HepG2 (cell line): Measurements from ENCODE around the gene TCF20. TPM values are rescaled to one million over a fixed set of nuclear protein-coding genes. Genes with fewer than 3 reads are reported as not detected.

Source experiments
- ATAC-seq: fragments of 200-7000 bp; cut with Tn5 transposase; 3 replicates; pipeline ENCODE4 v1.9.1; 2020; ENCODE audit warnings: mild to moderate bottlenecking, moderate library complexity
- BruUV-seq: library from RNA; stranded (reverse); fragments of 400-500 nt; replicated peaks from 2 replicates; lab custom pipeline; 2021; lab: Mats Ljungman, UMichigan
- CTCF ChIA-PET: fragments of 300-600 bp; formaldehyde crosslinking; extraction: SDS; loops from one replicate; lab custom pipeline; 2021; ENCODE audit warnings: low total read pairs, inconsistent platforms, low intra/inter-chr PET ratio; lab: Yijun Ruan, JAX
- POLR2A ChIA-PET: fragments of 350-600 bp; sonication (Branson Sonifier 250); formaldehyde crosslinking; loops from one replicate; lab custom pipeline; 2020; ENCODE audit warnings: antibody characterized with exemption, inconsistent platforms; lab: Yijun Ruan, JAX
- DNase-seq: peaks from one replicate; pipeline ENCODE4 v3.0.0-alpha.2; 2015; ENCODE audit warnings: low spot score
- FAIRE-seq: peaks from 3 replicates; lab custom pipeline; 2011; peaks lifted over from hg19 to GRCh38; lab: Jason Lieb, UNC
- H2AFZ ChIP-seq: one replicate; pipeline ENCODE4 v1.6.1; 2011; ENCODE audit warnings: low read length, inconsistent platforms
- H3K27ac ChIP-seq: fragments of 300-600 bp; 3 replicates; pipeline ENCODE4 v1.8.0; 2011; ENCODE audit warnings: mixed run types, mild to moderate bottlenecking, mixed read lengths, low read length, inconsistent platforms; ENCODE audit not compliant: insufficient read depth; ENCODE audit errors: extremely low read length
- H3K27me3 ChIP-seq, 2 experiments: fragments of 200-600 bp in 1 of 2; 2 replicates in 1 of 2; 3 replicates in 1 of 2; pipeline versions ENCODE4 v1.6.0 to v1.8.0; 2011; ENCODE audit warnings: low read length in 2 of 2, mild to moderate bottlenecking in 2 of 2, moderate library complexity in 2 of 2, inconsistent platforms in 1 of 2; ENCODE audit not compliant: insufficient read depth in 2 of 2, control insufficient read depth in 1 of 2
- H3K36me3 ChIP-seq, 2 experiments: fragments of 200-600 bp in 1 of 2; replicated peaks in 1 of 2; 2 replicates in 1 of 2; 3 replicates in 1 of 2; pipeline versions ENCODE4 v1.5.1 to v1.8.0; 2011; ENCODE audit warnings: low read length in 2 of 2, inconsistent platforms in 1 of 2; ENCODE audit not compliant: insufficient read depth in 2 of 2, control insufficient read depth in 1 of 2
- H3K4me1 ChIP-seq: 2 replicates; pipeline ENCODE4 v1.5.1; 2012; ENCODE audit warnings: low read length, inconsistent platforms; ENCODE audit not compliant: insufficient read depth
- H3K4me2 ChIP-seq: 2 replicates; pipeline ENCODE4 v1.6.0; 2011; ENCODE audit warnings: low read depth, low read length, inconsistent platforms
- H3K4me3 ChIP-seq, 3 experiments: fragments of 200-600 bp in 1 of 3; sonication (generic), shearing (Covaris generic) in 1 of 3; replicated peaks in 1 of 3; 2 replicates each; pipeline ENCODE4 v1.5.1; 2011 to 2016; ENCODE audit warnings: low read length in 3 of 3, inconsistent platforms in 2 of 3, low read depth in 2 of 3, mild to moderate bottlenecking in 2 of 3, control low read depth in 1 of 3, mixed read lengths in 1 of 3; ENCODE audit not compliant: insufficient read depth in 1 of 3
- H3K79me2 ChIP-seq: one replicate; pipeline ENCODE4 v1.6.1; 2011; ENCODE audit warnings: low read length, inconsistent platforms; ENCODE audit not compliant: insufficient read depth
- H3K9ac ChIP-seq: 2 replicates; pipeline ENCODE4 v1.6.0; 2011; ENCODE audit warnings: mild to moderate bottlenecking, low read depth, low read length, inconsistent platforms; ENCODE audit not compliant: insufficient read depth
- H3K9me3 ChIP-seq: 2 replicates; pipeline ENCODE4 v1.5.1; 2012; ENCODE audit warnings: mild to moderate bottlenecking, low read length
- H4K20me1 ChIP-seq: 2 replicates; pipeline ENCODE4 v1.6.0; 2011; ENCODE audit warnings: inconsistent platforms, mild to moderate bottlenecking, low read length, moderate library complexity; ENCODE audit not compliant: insufficient read depth
- HDAC1 ChIP-seq: sonication (generic); formaldehyde crosslinking; IDR thresholded peaks from 2 replicates; pipeline ENCODE4 v1.5.1; 2020; ENCODE audit warnings: mild to moderate bottlenecking, missing genetic modification reagents
- SNAPC2 ChIP-seq: sonication (generic); formaldehyde crosslinking; IDR thresholded peaks from 2 replicates; pipeline ENCODE4 v1.8.1; 2022; ENCODE audit warnings: mild to moderate bottlenecking, missing genetic modification reagents
- SPEN ChIP-seq: sonication (generic); formaldehyde crosslinking; IDR thresholded peaks from 2 replicates; pipeline ENCODE4 v1.5.1; 2020; ENCODE audit warnings: low read depth, mild to moderate bottlenecking, missing genetic modification reagents
- ZNF260 ChIP-seq: sonication (generic); formaldehyde crosslinking; IDR thresholded peaks from 2 replicates; pipeline ENCODE4 v1.4.0; 2020; ENCODE audit warnings: missing genetic modification reagents, low read depth, mild to moderate bottlenecking, borderline replicate concordance
- ZNF687 ChIP-seq: sonication (generic); formaldehyde crosslinking; IDR thresholded peaks from 2 replicates; pipeline ENCODE4 v1.5.1; 2020; ENCODE audit warnings: mild to moderate bottlenecking, missing genetic modification reagents, moderate library complexity
- ZNF883 ChIP-seq: sonication (generic); formaldehyde crosslinking; IDR thresholded peaks from 2 replicates; pipeline ENCODE4 v1.5.1; 2020; ENCODE audit warnings: mild to moderate bottlenecking, missing genetic modification reagents; ENCODE audit errors: not compliant biosample characterization
- WGBS: methylation state at CpG from one replicate; pipeline ENCODE4 v1.1.6; 2017; ENCODE audit warnings: low lambda C conversion rate; 5-methylcytosine and 5-hydroxymethylcytosine counted together
- in situ Hi-C: cut with HindIII; loops from 2 replicates; pipeline ENCODE4 v1.10.0; 2017; ENCODE audit warnings: low pct_unique_long_range_greater_than_20kb; ENCODE audit not compliant: extremely low pct_ligation_motif_present
- intact Hi-C: fragments of 100-400 bp; cut with micrococcal nuclease; formaldehyde crosslinking; loops from one replicate; pipeline ENCODE4 v1.10.0; 2022; ENCODE audit not compliant: unreplicated experiment
- polyA plus RNA-seq, 8 experiments: library from polyadenylated mRNA; depleted of rRNA in 3 of 8; stranded (reverse) in 7 of 8; unstranded in 1 of 8; fragments of >200 nt; fragmentation: Illumina TruSeq in 4 of 8; extraction: Trizol in 4 of 8; gene quantifications; 2 replicates each; pipeline versions ENCODE4 v1.2.1 to v1.2.3, GENCODE V29; 2011 to 2016; ENCODE audit warnings: low read depth in 4 of 8, missing spikeins in 1 of 8, mixed read lengths in 1 of 8; ENCODE audit not compliant: insufficient read depth in 1 of 8
- total RNA-seq, 5 experiments: library from RNA; depleted of rRNA; stranded (reverse); fragments of >200 nt; fragmentation: Illumina TruSeq; extraction: Trizol; gene quantifications; 2 replicates each; pipeline ENCODE4 v1.2.3, GENCODE V29; 2016; ENCODE audit warnings: low read depth in 1 of 5
- TF ChIP-seq, protein P1 (sequence below): sonication (generic); formaldehyde crosslinking; IDR thresholded peaks from 2 replicates; pipeline ENCODE4 v1.5.0; 2020; ENCODE audit warnings: missing genetic modification reagents
- TF ChIP-seq, protein P2 (sequence below): sonication (generic); formaldehyde crosslinking; IDR thresholded peaks from 2 replicates; pipeline ENCODE4 v1.4.0; 2020; ENCODE audit warnings: missing genetic modification reagents
- TF ChIP-seq, protein P3 (sequence below): sonication (generic); formaldehyde crosslinking; IDR thresholded peaks from 2 replicates; pipeline ENCODE4 v1.5.0; 2020; ENCODE audit warnings: missing genetic modification reagents

The TCF20 gene
- total and polyA plus RNA-seq, 2 of the 13 experiments (the other 11 are each of a cell fraction or from before 2014, with no cell fraction given): 12.8 to 23.7 TPM

- H3K36me3 ChIP-seq: no peaks in the 10 kb centered on the region
- no peaks in the 10 kb centered on the region for H3K4me1 ChIP-seq
- no peak for TF ChIP-seq SPEN (CRISPR knock-in tag)
- FAIRE-seq (no peak), DNase-seq (no peak), ATAC-seq (no peak)
- WGBS: 99% methylated on average over 3 of the region's 3 CpGs
- no peak overlapping the region for H3K4me3 ChIP-seq
- H3K9me3 ChIP-seq: no peaks in the 10 kb centered on the region
- no peaks in the 10 kb centered on the region for H3K27me3 ChIP-seq
- no peak overlapping the region for H3K4me2 ChIP-seq
- in situ Hi-C loops: no loop called here
- no peak overlapping the region for H3K27ac ChIP-seq
- peaks cover 79% of the 10 kb centered on the region for H3K79me2 ChIP-seq
- intact Hi-C loops: no loop called here
- POLR2A ChIA-PET: no interaction called here
- BruUV-seq: no TSS peak
- H4K20me1 ChIP-seq: peaks cover 35% of the 10 kb centered on the region
- H3K9ac ChIP-seq: no peak overlapping the region
- CTCF ChIA-PET: no interaction called here
- no peak overlapping the region for H2AFZ ChIP-seq
These were observed 38.5 kb downstream of the TCF20 start for GRCh38 chr22:42231929-42232328.

GRCh38 chr22:42229455-42230149 lies 40.9 kb downstream of the TCF20 start:
- H3K27ac ChIP-seq: no peak overlapping the region
- 93% methylated on average over 6 of the region's 6 CpGs for whole genome bisulfite sequencing
- H3K9ac ChIP-seq: no peak overlapping the region
- CTCF ChIA-PET: no interaction called here
- TF ChIP-seq, protein P1, sequence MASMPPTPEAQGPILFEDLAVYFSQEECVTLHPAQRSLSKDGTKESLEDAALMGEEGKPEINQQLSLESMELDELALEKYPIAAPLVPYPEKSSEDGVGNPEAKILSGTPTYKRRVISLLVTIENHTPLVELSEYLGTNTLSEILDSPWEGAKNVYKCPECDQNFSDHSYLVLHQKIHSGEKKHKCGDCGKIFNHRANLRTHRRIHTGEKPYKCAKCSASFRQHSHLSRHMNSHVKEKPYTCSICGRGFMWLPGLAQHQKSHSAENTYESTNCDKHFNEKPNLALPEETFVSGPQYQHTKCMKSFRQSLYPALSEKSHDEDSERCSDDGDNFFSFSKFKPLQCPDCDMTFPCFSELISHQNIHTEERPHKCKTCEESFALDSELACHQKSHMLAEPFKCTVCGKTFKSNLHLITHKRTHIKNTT (CRISPR knock-in tag): no peak
- no peak for TF ChIP-seq HDAC1 (CRISPR knock-in tag)
- TF ChIP-seq, protein P2, sequence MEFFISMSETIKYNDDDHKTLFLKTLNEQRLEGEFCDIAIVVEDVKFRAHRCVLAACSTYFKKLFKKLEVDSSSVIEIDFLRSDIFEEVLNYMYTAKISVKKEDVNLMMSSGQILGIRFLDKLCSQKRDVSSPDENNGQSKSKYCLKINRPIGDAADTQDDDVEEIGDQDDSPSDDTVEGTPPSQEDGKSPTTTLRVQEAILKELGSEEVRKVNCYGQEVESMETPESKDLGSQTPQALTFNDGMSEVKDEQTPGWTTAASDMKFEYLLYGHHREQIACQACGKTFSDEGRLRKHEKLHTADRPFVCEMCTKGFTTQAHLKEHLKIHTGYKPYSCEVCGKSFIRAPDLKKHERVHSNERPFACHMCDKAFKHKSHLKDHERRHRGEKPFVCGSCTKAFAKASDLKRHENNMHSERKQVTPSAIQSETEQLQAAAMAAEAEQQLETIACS (CRISPR knock-in tag): no peak
- TF ChIP-seq SNAPC2 (CRISPR knock-in tag): no peak
- TF ChIP-seq ZNF883 (CRISPR knock-in tag): no peak
- TF ChIP-seq ZNF687 (CRISPR knock-in tag): no peak
- no peak for TF ChIP-seq ZNF260
- TF ChIP-seq, protein P3, sequence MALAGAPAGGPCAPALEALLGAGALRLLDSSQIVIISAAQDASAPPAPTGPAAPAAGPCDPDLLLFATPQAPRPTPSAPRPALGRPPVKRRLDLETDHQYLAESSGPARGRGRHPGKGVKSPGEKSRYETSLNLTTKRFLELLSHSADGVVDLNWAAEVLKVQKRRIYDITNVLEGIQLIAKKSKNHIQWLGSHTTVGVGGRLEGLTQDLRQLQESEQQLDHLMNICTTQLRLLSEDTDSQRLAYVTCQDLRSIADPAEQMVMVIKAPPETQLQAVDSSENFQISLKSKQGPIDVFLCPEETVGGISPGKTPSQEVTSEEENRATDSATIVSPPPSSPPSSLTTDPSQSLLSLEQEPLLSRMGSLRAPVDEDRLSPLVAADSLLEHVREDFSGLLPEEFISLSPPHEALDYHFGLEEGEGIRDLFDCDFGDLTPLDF (CRISPR knock-in tag): no peak
- H4K20me1 ChIP-seq: peaks cover 32% of the 10 kb centered on the region; the same call in 1 of the 2 replicates
- no peaks in the 10 kb centered on the region for H3K27me3 ChIP-seq
- no peaks in the 10 kb centered on the region for H3K4me1 ChIP-seq
- DNase-seq (no peak), FAIRE-seq (no peak), ATAC-seq (no peak)
- peaks cover 71% of the 10 kb centered on the region for H3K79me2 ChIP-seq
- no TSS peak for BruUV-seq
- no peaks in the 10 kb centered on the region for H3K36me3 ChIP-seq
- no peak overlapping the region for H3K4me3 ChIP-seq
- H3K9me3 ChIP-seq: no peaks in the 10 kb centered on the region
- H2AFZ ChIP-seq: no peak overlapping the region
- in situ Hi-C loops (no loop called here), intact Hi-C loops (no loop called here)
- POLR2A ChIA-PET: no interaction called here
- H3K4me2 ChIP-seq: no peak overlapping the region
